ENCODE results near the gene HERPUD2. TPM values are rescaled to one million over a fixed set of nuclear protein-coding genes. Genes with fewer than 3 reads are reported as not detected.

HERPUD2 gene
- total RNA-seq, 1 donor from 2014 or later = 28.0 TPM

DNA sequence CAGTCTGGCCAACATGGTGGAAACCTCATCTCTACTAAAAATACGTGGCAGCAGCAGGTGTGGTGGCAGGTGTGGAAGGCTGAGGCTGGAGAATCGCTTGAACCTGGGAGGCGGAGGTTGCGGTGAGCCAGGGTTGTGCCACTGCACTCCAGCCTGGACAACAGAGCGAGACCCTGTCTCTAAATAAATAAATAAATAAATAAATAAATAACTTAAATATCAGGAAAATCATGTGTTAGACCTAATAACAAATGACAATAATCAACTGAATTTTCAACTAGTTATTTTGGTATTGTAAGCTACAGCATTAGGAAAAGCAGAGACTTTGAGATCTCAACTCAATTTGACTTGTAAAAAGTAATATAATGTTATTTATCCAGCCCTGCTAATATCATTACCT, 9.2 kb downstream of the HERPUD2 start:
- H3K36me3 Mint-ChIP-seq (ENCODE audit: low read depth, unreplicated experiment) = peaks cover 5% of the 10 kb centered on the region
- Histone ChIP-seq H3K4me1 (ENCODE audit: insufficient read depth, low read length) (no peaks in the 10 kb centered on the region), H4K20me1 (ENCODE audit: insufficient read depth, low read length) (peaks cover 57% of the 10 kb centered on the region), H3K79me2 (ENCODE audit: insufficient read depth, low read length) (peaks cover 86% of the 10 kb centered on the region), H3K27me3 (ENCODE audit: insufficient read depth, low read length) (no peaks in the 10 kb centered on the region), H3K4me2 (ENCODE audit: low read length) (no peak overlapping the region), H3K4me3 (ENCODE audit: insufficient read depth, low read depth, low read length) (no peak overlapping the region), H3K9ac (ENCODE audit: low read length) (no peak overlapping the region), H3K27ac (ENCODE audit: low read depth, low read length) (no peak overlapping the region), H3K9me3 (ENCODE audit: insufficient read depth, low read depth, low read length) (no peaks in the 10 kb centered on the region), H3K36me3 (ENCODE audit: insufficient read depth, low read length) (no peaks in the 10 kb centered on the region), H2AFZ (ENCODE audit: low read depth, low read length) (no peak overlapping the region)
- no peaks in the 10 kb centered on the region for H3K9me3 Mint-ChIP-seq (ENCODE audit: unreplicated experiment)
- no peak overlapping the region for H3K27ac Mint-ChIP-seq (ENCODE audit: unreplicated experiment)
- H3K4me1 Mint-ChIP-seq (ENCODE audit: low read depth, unreplicated experiment) = peaks cover 12% of the 10 kb centered on the region
- TF ChIP-seq EZH2 (IDR thresholded peaks at IDR 0.05; ENCODE audit: insufficient read depth, low read length) = no peak
- TF ChIP-seq, protein P1, sequence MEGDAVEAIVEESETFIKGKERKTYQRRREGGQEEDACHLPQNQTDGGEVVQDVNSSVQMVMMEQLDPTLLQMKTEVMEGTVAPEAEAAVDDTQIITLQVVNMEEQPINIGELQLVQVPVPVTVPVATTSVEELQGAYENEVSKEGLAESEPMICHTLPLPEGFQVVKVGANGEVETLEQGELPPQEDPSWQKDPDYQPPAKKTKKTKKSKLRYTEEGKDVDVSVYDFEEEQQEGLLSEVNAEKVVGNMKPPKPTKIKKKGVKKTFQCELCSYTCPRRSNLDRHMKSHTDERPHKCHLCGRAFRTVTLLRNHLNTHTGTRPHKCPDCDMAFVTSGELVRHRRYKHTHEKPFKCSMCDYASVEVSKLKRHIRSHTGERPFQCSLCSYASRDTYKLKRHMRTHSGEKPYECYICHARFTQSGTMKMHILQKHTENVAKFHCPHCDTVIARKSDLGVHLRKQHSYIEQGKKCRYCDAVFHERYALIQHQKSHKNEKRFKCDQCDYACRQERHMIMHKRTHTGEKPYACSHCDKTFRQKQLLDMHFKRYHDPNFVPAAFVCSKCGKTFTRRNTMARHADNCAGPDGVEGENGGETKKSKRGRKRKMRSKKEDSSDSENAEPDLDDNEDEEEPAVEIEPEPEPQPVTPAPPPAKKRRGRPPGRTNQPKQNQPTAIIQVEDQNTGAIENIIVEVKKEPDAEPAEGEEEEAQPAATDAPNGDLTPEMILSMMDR (IDR thresholded peaks at IDR 0.05; ENCODE audit: insufficient read depth, low read depth, low read length) = no peak
- no peak for FAIRE-seq
- DNase-seq (ENCODE audit: low read depth) = no peak
- no peak overlapping the region for H3K4me3 Mint-ChIP-seq (ENCODE audit: unreplicated experiment)
- H3K27me3 Mint-ChIP-seq (ENCODE audit: low read depth, unreplicated experiment) = no peaks in the 10 kb centered on the region

DNA sequence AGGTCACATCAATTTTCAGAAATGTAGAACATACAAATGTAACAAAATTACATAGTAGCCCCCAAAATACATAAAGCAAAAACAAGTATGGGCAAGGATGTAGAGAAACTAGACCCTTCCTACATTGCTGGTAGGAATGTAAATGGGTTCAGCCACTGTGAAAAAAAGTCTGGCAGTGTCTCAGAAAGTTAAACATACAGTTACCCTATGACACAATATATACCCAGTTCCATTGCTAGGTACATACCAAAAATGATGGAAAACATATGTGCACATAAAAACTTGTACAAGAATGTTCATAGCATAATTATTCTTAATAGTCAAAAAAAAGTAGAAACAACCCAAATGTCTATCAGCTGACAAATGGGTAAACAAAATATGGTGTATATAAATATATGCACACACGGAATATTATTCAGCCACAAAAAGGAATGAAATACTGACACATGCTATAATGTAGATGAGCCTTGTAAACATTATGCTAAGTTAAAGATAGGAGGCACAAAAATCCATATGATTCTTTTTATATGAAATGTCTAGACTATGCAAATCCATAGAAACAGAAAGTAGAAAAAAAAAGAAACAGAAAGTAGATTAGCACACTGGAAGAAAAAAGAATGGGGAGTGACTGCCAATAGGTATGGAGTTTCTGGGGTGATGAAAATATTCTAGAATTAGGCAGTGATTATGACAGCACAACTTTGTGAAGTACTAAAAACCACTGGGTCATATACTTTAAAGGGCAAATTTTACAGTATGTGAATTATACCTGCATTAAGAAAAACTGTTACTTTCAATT, 13.5 kb downstream of the HERPUD2 start:
- no peak overlapping the region for H3K4me3 ChIP-seq (ENCODE audit: insufficient read depth, low read depth, low read length)
- Mint-ChIP-seq H3K36me3 (ENCODE audit: low read depth, unreplicated experiment) (peaks cover 5% of the 10 kb centered on the region), H3K9me3 (ENCODE audit: unreplicated experiment) (no peaks in the 10 kb centered on the region), H3K27ac (ENCODE audit: unreplicated experiment) (no peak overlapping the region), H3K4me3 (ENCODE audit: unreplicated experiment) (no peak overlapping the region), H3K4me1 (ENCODE audit: low read depth, unreplicated experiment) (peaks cover 13% of the 10 kb centered on the region), H3K27me3 (ENCODE audit: low read depth, unreplicated experiment) (no peaks in the 10 kb centered on the region)
- no peak for TF ChIP-seq EZH2 (IDR thresholded peaks at IDR 0.05; ENCODE audit: insufficient read depth, low read length)
- TF ChIP-seq, protein P1 (IDR thresholded peaks at IDR 0.05; ENCODE audit: insufficient read depth, low read depth, low read length) = no peak
- no peak overlapping the region for H3K4me2 ChIP-seq (ENCODE audit: low read length)
- no peak overlapping the region for H2AFZ ChIP-seq (ENCODE audit: low read depth, low read length)
- peaks cover 80% of the 10 kb centered on the region for H3K79me2 ChIP-seq (ENCODE audit: insufficient read depth, low read length)
- no peak overlapping the region for H3K27ac ChIP-seq (ENCODE audit: low read depth, low read length)
- H4K20me1 ChIP-seq (ENCODE audit: insufficient read depth, low read length) = peaks cover 60% of the 10 kb centered on the region
- no peaks in the 10 kb centered on the region for H3K9me3 ChIP-seq (ENCODE audit: insufficient read depth, low read depth, low read length)
- DNase-seq (ENCODE audit: low read depth) (no peak), FAIRE-seq (no peak)
- H3K27me3 ChIP-seq (ENCODE audit: insufficient read depth, low read length) = no peaks in the 10 kb centered on the region
- H3K36me3 ChIP-seq (ENCODE audit: insufficient read depth, low read length) = no peaks in the 10 kb centered on the region
- H3K9ac ChIP-seq (ENCODE audit: low read length) = no peak overlapping the region
- H3K4me1 ChIP-seq (ENCODE audit: insufficient read depth, low read length) = no peaks in the 10 kb centered on the region

DNA sequence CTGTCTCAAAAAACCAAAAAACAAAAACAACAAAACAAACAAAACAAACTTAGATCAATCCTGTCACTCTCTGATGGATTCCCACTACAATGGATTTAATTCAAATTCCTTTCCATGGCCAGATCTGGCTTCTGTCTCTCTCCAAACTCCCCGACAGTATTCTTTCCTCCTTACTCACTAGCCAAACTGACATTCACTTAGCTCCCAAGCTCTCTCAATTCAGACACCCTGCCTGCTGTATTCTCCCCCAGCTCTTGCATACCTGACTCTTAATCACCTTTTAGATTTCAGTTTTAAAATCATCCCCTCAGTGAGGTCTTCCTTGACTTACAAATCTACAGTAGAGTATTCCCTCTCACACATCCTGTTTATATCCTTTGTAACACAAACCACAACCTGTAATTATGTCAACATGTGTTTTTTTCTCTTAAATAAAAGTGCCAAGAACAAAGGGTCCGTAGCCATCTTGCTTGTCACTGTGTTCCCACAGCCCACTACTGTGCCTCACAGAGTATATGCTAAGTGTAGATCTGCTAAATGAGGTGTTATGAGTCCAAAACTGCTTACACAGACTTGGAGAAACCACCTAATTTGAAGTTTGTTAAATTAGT, 14.4 kb downstream of the HERPUD2 start:
- H3K79me2 ChIP-seq (ENCODE audit: insufficient read depth, low read length) = peaks cover 85% of the 10 kb centered on the region
- H3K27ac ChIP-seq (ENCODE audit: low read depth, low read length) = no peak overlapping the region
- H4K20me1 ChIP-seq (ENCODE audit: insufficient read depth, low read length) = peaks cover 65% of the 10 kb centered on the region
- Mint-ChIP-seq H3K4me3 (ENCODE audit: unreplicated experiment) (no peak overlapping the region), H3K4me1 (ENCODE audit: low read depth, unreplicated experiment) (peaks cover 13% of the 10 kb centered on the region), H3K9me3 (ENCODE audit: unreplicated experiment) (no peaks in the 10 kb centered on the region), H3K27me3 (ENCODE audit: low read depth, unreplicated experiment) (no peaks in the 10 kb centered on the region), H3K36me3 (ENCODE audit: low read depth, unreplicated experiment) (peaks cover 5% of the 10 kb centered on the region), H3K27ac (ENCODE audit: unreplicated experiment) (peak overlapping the region; percentile 48)
- DNase-seq (ENCODE audit: low read depth) = peak; percentile 17
- no peak overlapping the region for H2AFZ ChIP-seq (ENCODE audit: low read depth, low read length)
- no peaks in the 10 kb centered on the region for H3K27me3 ChIP-seq (ENCODE audit: insufficient read depth, low read length)
- no peak overlapping the region for H3K4me2 ChIP-seq (ENCODE audit: low read length)
- TF ChIP-seq, protein P1 (IDR thresholded peaks at IDR 0.05; ENCODE audit: insufficient read depth, low read depth, low read length) = no peak
- no peak for TF ChIP-seq EZH2 (IDR thresholded peaks at IDR 0.05; ENCODE audit: insufficient read depth, low read length)
- H3K4me1 ChIP-seq (ENCODE audit: insufficient read depth, low read length) = no peaks in the 10 kb centered on the region
- no peaks in the 10 kb centered on the region for H3K36me3 ChIP-seq (ENCODE audit: insufficient read depth, low read length)
- no peak for FAIRE-seq
- no peaks in the 10 kb centered on the region for H3K9me3 ChIP-seq (ENCODE audit: insufficient read depth, low read depth, low read length)
- no peak overlapping the region for H3K9ac ChIP-seq (ENCODE audit: low read length)
- no peak overlapping the region for H3K4me3 ChIP-seq (ENCODE audit: insufficient read depth, low read depth, low read length)

Data from astrocyte (in vitro differentiated cells and primary cell).